Lower leg skin (tissue), 4 donors: Measurements from ENCODE around the gene CREB3. TPM values are rescaled to one million over a fixed set of nuclear protein-coding genes. Genes with fewer than 3 reads are reported as not detected.

Experiments
- DNase-seq, 2 donors: peaks; one replicate each; pipeline ENCODE4 v3.0.0-alpha.2; 2019; ENCODE audit warnings: low spot score in 2 of 2
- H3K4me3 ChIP-seq: fragments of 200-600 bp; sonication (generic); 2 replicates; pipeline ENCODE4 v1.5.1; 2017; ENCODE audit warnings: mild to moderate bottlenecking, low read depth; ENCODE audit not compliant: poor library complexity, severe bottlenecking
- POLR2A ChIP-seq, 2 donors: fragments of 450-650 bp; IDR thresholded peaks; one replicate each; pipeline ENCODE4 v1.6.1; 2016 to 2017; ENCODE audit warnings: antibody characterized with exemption in 2 of 2, mild to moderate bottlenecking in 1 of 2, moderate library complexity in 1 of 2
- WGBS, 2 donors: methylation state at CpG; one replicate each; pipeline ENCODE4 v1.1.5; 2018; 5-methylcytosine and 5-hydroxymethylcytosine counted together
- intact Hi-C: fragments of 100-400 bp; cut with DNase I; formaldehyde crosslinking; loops from one replicate; pipeline ENCODE4 v1.15.0; 2023; ENCODE audit warnings: low total_unique reads
- total RNA-seq, 4 donors: library from RNA; depleted of rRNA; stranded (reverse); fragments of >200 nt; gene quantifications; one replicate each; pipeline ENCODE4 v1.1.0, GENCODE V29; 2016
- TF ChIP-seq, protein P1 (sequence below), 3 donors: fragments of 450-650 bp; IDR thresholded peaks; one replicate each; pipeline ENCODE4 v1.5.1; 2016; ENCODE audit warnings: antibody characterized with exemption in 3 of 3, mild to moderate bottlenecking in 3 of 3, moderate library complexity in 2 of 3

The CREB3 gene
- total RNA-seq, 4 donors from 2014 or later, result 18.2 to 26.6 (median 20.5) TPM

DNA sequence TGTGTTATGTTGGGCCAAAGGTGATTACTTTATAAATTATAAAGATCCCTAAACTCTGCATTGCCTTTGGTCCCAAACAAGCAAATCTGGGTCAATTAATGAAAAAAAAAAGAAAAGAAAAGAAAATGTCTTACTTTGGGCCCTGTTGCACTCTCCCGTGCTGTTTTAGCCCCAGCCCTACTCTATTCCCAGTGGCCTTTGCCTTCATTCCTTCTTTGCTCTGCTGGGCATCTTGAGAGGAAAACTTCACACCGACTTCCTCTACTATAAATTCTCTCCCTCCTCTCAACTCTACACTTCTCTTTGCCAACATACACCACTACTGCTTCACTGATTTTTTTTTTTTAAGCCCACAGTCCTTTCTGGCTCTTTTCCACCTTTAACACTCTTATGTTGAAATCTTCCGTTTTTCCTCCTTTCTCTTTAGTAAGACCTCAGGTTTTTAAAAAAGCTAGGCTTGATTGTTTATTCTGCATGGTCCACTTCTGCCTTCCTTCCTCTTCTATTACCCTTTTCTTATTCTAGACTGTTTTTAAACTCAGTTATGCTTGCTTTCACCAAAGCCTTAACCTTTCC, 26.1 kb downstream of the CREB3 start:
- intact Hi-C loops, result no loop called here
- DNase-seq, result no peak
- no peak overlapping the region for H3K4me3 ChIP-seq
- WGBS, 2 donors, result 56 to 60% methylated on average over 3 of the region's 3 CpGs
- TF ChIP-seq, protein P1, sequence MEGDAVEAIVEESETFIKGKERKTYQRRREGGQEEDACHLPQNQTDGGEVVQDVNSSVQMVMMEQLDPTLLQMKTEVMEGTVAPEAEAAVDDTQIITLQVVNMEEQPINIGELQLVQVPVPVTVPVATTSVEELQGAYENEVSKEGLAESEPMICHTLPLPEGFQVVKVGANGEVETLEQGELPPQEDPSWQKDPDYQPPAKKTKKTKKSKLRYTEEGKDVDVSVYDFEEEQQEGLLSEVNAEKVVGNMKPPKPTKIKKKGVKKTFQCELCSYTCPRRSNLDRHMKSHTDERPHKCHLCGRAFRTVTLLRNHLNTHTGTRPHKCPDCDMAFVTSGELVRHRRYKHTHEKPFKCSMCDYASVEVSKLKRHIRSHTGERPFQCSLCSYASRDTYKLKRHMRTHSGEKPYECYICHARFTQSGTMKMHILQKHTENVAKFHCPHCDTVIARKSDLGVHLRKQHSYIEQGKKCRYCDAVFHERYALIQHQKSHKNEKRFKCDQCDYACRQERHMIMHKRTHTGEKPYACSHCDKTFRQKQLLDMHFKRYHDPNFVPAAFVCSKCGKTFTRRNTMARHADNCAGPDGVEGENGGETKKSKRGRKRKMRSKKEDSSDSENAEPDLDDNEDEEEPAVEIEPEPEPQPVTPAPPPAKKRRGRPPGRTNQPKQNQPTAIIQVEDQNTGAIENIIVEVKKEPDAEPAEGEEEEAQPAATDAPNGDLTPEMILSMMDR (IDR thresholded peaks at IDR 0.05), result no peak
- TF ChIP-seq POLR2A (IDR thresholded peaks at IDR 0.05), result no peak

DNA sequence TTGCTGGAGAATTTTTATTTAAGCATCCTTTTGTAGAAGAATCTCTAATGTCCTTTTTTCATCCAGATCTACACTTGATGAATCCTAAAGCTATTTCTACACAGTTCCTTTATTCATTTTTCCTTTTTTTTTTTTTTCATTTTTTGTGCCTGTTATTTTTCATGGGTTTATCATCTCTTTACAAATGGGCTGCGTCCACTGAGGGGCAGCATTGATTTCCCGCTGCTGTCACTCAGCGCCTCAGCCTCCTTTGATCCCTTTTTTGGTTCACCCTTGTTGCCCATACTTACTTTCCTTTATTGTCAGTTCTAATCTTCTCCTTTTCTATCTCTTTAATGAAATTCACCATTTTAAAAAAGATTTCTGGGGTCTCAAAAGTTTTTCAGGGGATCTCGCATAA, 27.3 kb downstream of the CREB3 start:
- intact Hi-C loops, result no loop called here
- TF ChIP-seq POLR2A (IDR thresholded peaks at IDR 0.05), result no peak
- TF ChIP-seq, protein P1 (IDR thresholded peaks at IDR 0.05), result no peak
- WGBS, 2 donors, result 95% methylated on average over 4 of the region's 4 CpGs
- H3K4me3 ChIP-seq, result no peak overlapping the region
- no peak for DNase-seq

DNA sequence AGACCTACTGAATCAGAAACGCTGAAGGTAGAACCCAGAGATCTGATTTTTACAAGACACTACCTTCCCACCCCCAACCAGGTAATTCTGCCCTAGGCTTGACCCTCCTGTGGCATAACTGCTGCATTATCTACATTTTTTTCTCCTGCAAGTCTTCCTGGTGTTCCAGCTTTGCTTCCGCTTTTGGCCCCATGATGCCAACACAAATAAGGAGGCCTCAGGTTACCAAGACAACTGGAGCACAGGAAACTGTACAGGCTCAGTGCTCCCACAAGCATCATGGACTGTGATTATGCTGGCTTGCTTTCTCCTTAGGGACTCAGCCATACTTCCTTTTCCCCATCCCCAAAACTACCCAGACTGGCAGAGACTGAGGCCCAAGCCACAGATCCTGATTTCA, 28.2 kb downstream of the CREB3 start:
- 79 to 91% methylated on average over 2 of the region's 2 CpGs for WGBS, 2 donors
- TF ChIP-seq, protein P1 (IDR thresholded peaks at IDR 0.05), result no peak
- no peak for TF ChIP-seq POLR2A (IDR thresholded peaks at IDR 0.05)
- H3K4me3 ChIP-seq, result no peak overlapping the region
- intact Hi-C loops, result no loop called here
- no peak for DNase-seq

DNA sequence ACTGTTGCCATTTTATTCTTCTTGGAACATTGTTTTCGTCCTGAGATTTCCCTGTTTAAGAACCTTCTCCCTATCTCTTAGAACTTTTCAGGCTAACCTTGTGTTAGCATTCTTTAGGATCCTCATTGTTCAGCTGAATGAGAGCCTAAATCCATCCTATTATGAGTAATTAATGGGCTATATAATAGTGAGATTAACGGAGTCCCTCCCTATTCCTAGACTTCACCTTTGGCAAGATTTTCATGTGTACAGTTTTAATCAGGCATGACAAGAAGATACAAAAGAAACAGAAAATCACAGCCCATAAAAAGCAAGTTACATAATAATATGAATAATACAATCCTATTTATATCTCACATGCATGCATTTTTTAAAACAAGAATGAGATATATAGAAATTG, 30.7 kb downstream of the CREB3 start:
- DNase-seq, result no peak
- TF ChIP-seq, protein P1 (IDR thresholded peaks at IDR 0.05), result no peak
- TF ChIP-seq POLR2A (IDR thresholded peaks at IDR 0.05), result no peak
- WGBS, 2 donors, result 71% methylated on average over 2 of the region's 2 CpGs
- intact Hi-C loops, result no loop called here
- no peak overlapping the region for H3K4me3 ChIP-seq

DNA sequence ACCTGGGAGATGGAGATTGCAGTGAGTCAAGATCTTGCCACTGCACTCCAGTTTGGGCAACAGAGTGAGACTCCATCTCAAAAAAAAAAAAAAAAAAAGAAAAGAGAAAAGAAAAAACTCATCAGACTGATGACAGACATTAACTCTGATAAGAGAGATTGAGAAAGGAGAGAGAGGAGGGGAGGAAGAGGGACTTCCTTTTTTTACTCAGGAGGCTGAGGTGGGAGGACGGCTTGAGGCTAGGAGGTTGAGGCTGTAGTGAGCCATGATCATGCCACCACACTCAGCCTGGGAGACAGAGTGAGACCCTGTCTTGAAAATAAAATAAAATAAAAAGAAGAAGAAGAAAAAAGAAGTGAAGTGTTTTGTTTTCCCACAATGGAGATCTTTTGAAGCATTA, 31.3 kb downstream of the CREB3 start:
- H3K4me3 ChIP-seq, result no peak overlapping the region
- WGBS, 2 donors, result 97 to 100% methylated on average over 1 of the region's 1 CpG
- intact Hi-C loops, result no loop called here
- no peak for DNase-seq
- TF ChIP-seq, protein P1 (IDR thresholded peaks at IDR 0.05), result no peak
- TF ChIP-seq POLR2A (IDR thresholded peaks at IDR 0.05), result no peak

DNA sequence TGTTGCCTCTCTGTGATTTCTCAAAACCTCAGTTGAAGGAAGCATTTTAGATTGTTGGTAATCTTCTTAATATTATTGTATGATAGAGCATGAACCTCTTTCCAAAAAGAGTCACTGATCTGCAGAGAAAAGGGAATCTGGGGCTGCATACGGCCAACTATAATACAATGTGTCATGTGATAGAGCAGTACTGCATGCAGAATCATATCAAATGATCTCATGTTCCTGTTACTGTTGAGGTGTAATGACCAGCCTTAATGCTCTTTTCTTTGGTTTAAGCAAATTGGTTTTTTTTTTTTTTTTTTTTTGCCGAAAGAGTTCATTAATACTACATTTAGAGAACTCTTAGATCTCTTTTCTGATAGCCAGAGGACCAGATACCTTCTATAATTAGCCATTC, 34.5 kb downstream of the CREB3 start:
- intact Hi-C loops, result no loop called here
- 79 to 89% methylated on average over 2 of the region's 2 CpGs for WGBS, 2 donors
- TF ChIP-seq, protein P1 (IDR thresholded peaks at IDR 0.05), result no peak
- no peak for TF ChIP-seq POLR2A (IDR thresholded peaks at IDR 0.05)
- no peak for DNase-seq
- H3K4me3 ChIP-seq, result no peak overlapping the region
